Uterus (tissue), 4 donors: ENCODE measurements around the gene NPTXR. TPM values are rescaled to one million over a fixed set of nuclear protein-coding genes. Genes with fewer than 3 reads are reported as not detected.

Source experiments
- DNase-seq, 2 donors: peaks; one replicate each; pipeline ENCODE4 v3.0.0-alpha.2; 2019 to 2020
- H3K27ac ChIP-seq, 2 donors: fragments of 200-600 bp; sonication (generic); 1 replicate in 1 of 2; 2 replicates in 1 of 2; pipeline ENCODE4 v1.5.1; 2016 to 2018
- H3K27me3 ChIP-seq, 2 donors: fragments of 200-600 bp; sonication (generic); one replicate each; pipeline ENCODE4 v1.5.1; 2018 to 2019; ENCODE audit warnings: control low read depth in 1 of 2
- H3K36me3 ChIP-seq, 2 donors: fragments of 200-600 bp; sonication (generic); one replicate each; pipeline ENCODE4 v1.5.1; 2019; ENCODE audit warnings: control low read depth in 1 of 2
- H3K4me1 ChIP-seq, 2 donors: fragments of 200-600 bp; sonication (generic); one replicate each; pipeline ENCODE4 v1.5.1; 2018 to 2019; ENCODE audit warnings: control low read depth in 1 of 2
- H3K4me3 ChIP-seq, 2 donors: fragments of 200-600 bp; sonication (generic); 1 replicate in 1 of 2; 2 replicates in 1 of 2; pipeline ENCODE4 v1.5.1; 2018 to 2019; ENCODE audit warnings: mild to moderate bottlenecking in 1 of 2
- H3K9me3 ChIP-seq, 2 donors: fragments of 200-600 bp; sonication (generic); one replicate each; pipeline ENCODE4 v1.5.1; 2019; ENCODE audit warnings: control low read depth in 1 of 2
- POLR2A ChIP-seq, 2 donors: fragments of 450-650 bp; IDR thresholded peaks; one replicate each; pipeline ENCODE4 v1.6.1; 2016; ENCODE audit warnings: antibody characterized with exemption in 2 of 2, mild to moderate bottlenecking in 1 of 2, moderate library complexity in 1 of 2
- intact Hi-C: fragments of 100-400 bp; cut with DNase I; formaldehyde crosslinking; loops from one replicate; pipeline ENCODE4 v1.15.1; 2023; ENCODE audit warnings: low total_unique reads
- total RNA-seq, 4 donors: library from RNA; depleted of rRNA in 3 of 4; stranded (reverse); fragments of >200 nt in 3 of 4; gene quantifications; one replicate each; pipeline versions ENCODE4 v1.1.0 to v1.2.4, GENCODE V29; 2014 to 2023
- TF ChIP-seq, protein P1 (sequence below), 4 experiments: fragments of 200-600 bp in 2 of 4; fragments of 450-650 bp in 2 of 4; sonication (generic) in 2 of 4; IDR thresholded peaks; one replicate each; pipeline ENCODE4 v1.5.1; 2016 to 2019; ENCODE audit warnings: antibody characterized with exemption in 4 of 4, mild to moderate bottlenecking in 2 of 4, moderate library complexity in 1 of 4
- donor health status: DM: yes; HTN: yes; CAD: no.

Gene NPTXR
- total RNA-seq, 4 donors from 2014 or later: 1.8 to 24.1 (median 10.0) TPM

DNA sequence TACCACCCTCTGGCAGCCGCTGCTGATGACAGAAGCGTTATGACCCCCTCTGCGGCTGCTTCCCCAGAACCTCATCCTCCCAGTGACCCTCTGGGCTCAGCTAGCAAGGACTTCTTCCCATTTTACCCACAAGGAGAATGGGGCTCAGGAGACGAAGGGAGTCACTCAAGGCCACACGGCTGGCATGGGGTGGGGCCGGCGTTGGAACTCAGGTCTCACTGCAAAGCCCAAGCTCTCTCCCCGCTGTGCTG is 71.3 kb downstream of the NPTXR start:
- H3K9me3 ChIP-seq: no peaks in the 10 kb centered on the region
- no peaks in the 10 kb centered on the region for H3K36me3 ChIP-seq
- no peaks in the 10 kb centered on the region for H3K4me1 ChIP-seq
- TF ChIP-seq, protein P1, sequence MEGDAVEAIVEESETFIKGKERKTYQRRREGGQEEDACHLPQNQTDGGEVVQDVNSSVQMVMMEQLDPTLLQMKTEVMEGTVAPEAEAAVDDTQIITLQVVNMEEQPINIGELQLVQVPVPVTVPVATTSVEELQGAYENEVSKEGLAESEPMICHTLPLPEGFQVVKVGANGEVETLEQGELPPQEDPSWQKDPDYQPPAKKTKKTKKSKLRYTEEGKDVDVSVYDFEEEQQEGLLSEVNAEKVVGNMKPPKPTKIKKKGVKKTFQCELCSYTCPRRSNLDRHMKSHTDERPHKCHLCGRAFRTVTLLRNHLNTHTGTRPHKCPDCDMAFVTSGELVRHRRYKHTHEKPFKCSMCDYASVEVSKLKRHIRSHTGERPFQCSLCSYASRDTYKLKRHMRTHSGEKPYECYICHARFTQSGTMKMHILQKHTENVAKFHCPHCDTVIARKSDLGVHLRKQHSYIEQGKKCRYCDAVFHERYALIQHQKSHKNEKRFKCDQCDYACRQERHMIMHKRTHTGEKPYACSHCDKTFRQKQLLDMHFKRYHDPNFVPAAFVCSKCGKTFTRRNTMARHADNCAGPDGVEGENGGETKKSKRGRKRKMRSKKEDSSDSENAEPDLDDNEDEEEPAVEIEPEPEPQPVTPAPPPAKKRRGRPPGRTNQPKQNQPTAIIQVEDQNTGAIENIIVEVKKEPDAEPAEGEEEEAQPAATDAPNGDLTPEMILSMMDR (IDR thresholded peaks at IDR 0.05): no peak
- no peak for TF ChIP-seq POLR2A (IDR thresholded peaks at IDR 0.05)
- no peak overlapping the region for H3K4me3 ChIP-seq
- H3K27me3 ChIP-seq: no peaks in the 10 kb centered on the region
- H3K27ac ChIP-seq: no peak overlapping the region
- no peak for DNase-seq
- intact Hi-C loops: no loop called here

DNA sequence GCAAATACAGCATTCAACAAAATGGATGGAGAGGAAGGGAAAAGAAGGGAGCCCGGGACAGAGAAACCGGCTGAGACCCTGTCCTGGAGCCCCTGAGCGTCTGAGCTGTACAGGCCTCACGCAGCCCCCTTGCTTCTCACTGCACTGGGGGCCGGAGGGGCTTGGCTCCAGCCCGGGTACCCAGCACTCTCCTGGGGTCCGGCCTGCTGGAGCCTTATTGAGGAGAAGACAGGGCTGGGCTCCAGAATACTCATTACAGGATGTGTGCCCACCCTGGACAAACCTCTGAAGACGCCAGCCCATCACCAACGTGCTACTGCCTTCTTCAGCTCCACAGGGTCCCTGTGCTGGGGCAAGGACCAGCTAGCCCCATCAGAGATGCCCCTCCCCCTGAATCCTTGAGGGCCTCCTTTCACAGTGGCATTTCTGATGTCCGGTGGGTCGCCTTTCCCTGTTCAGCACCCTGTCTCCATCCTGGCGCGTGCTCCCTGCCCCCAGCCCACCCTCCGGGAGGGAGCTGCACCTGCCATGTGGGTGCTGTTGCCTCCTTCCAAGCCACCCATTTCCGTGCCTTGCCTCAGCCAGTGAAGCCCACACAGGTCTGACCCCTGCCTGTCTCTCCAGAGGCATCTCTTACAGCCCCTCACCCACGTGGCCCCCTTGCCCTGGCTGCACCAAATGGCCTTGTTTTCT is 73.4 kb downstream of the NPTXR start:
- DNase-seq: no peak
- Histone ChIP-seq H3K27ac (no peak overlapping the region), H3K4me1 (no peaks in the 10 kb centered on the region), H3K36me3 (no peaks in the 10 kb centered on the region), H3K4me3 (no peak overlapping the region), H3K27me3 (no peaks in the 10 kb centered on the region), H3K9me3 (no peaks in the 10 kb centered on the region)
- TF ChIP-seq, protein P1 (IDR thresholded peaks at IDR 0.05): no peak
- no peak for TF ChIP-seq POLR2A (IDR thresholded peaks at IDR 0.05)
- intact Hi-C loops: no loop called here

Other genes with a start within 250 kb of the NPTXR start
- 10 to 100 TPM in 1 of 4 donors, 1 to 10 TPM in 3; 1.5 to 10.4 (median 4.6) TPM for gene FAM227A, start 187.6 kb downstream of the NPTXR start, total RNA-seq
- 10 to 100 TPM; 10.5 to 42.8 (median 28.6) TPM for gene CBY1, start 187.4 kb downstream of the NPTXR start, total RNA-seq
- 10 to 100 TPM; 17.6 to 62.5 (median 48.4) TPM for gene TOMM22, start 162.1 kb downstream of the NPTXR start, total RNA-seq
- 10 to 100 TPM; 24.4 to 57.9 (median 40.2) TPM for gene JOSD1, start 143.1 kb downstream of the NPTXR start, total RNA-seq
- 10 to 100 TPM; 16.2 to 71.5 (median 56.1) TPM for gene GTPBP1, start 138.1 kb downstream of the NPTXR start, total RNA-seq
- 100 to 1,000 TPM; 118 to 285 (median 175) TPM for gene SUN2, start 88.0 kb downstream of the NPTXR start, total RNA-seq
- 10 to 100 TPM in 2 of 4 donors, 1 to 10 TPM in 2; 3.1 to 23.4 (median 8.3) TPM for gene DNAL4, start 49.9 kb downstream of the NPTXR start, total RNA-seq
- gene CBX6, start 28.2 kb upstream of the NPTXR start, total RNA-seq: 100 to 1,000 TPM in 1 of 4 donors, 10 to 100 TPM in 3; 11.0 to 145 (median 56.4) TPM
- gene APOBEC3A, start 113.6 kb upstream of the NPTXR start, total RNA-seq: not detected
- gene APOBEC3B, start 138.3 kb upstream of the NPTXR start, total RNA-seq: 1 to 10 TPM in 2 of 4 donors, not detected in 2; 1.2 to 1.5 TPM
- 10 to 100 TPM in 1 of 4 donors, 1 to 10 TPM in 3; 3.6 to 48.2 (median 6.7) TPM for gene APOBEC3C, start 170.2 kb upstream of the NPTXR start, total RNA-seq
- gene APOBEC3D, start 177.1 kb upstream of the NPTXR start, total RNA-seq: 1 to 10 TPM in 2 of 4 donors, not detected in 2; 2.1 to 9.6 TPM
- 10 to 100 TPM in 1 of 4 donors, 1 to 10 TPM in 2, not detected in 1; 1.2 to 26.6 (median 4.2) TPM for gene APOBEC3F, start 196.8 kb upstream of the NPTXR start, total RNA-seq
- gene APOBEC3G, start 233.2 kb upstream of the NPTXR start, total RNA-seq: 10 to 100 TPM in 3 of 4 donors, 1 to 10 TPM in 1; 5.9 to 36.1 (median 21.6) TPM